Neural cell (in vitro differentiated cells): Measurements from ENCODE around the gene LRRC56. TPM values are rescaled to one million over a fixed set of nuclear protein-coding genes. Genes with fewer than 3 reads are reported as not detected.

Source experiments
- H2AFZ ChIP-seq: fragments of 200-600, 300-800 bp; sonication (generic), shearing (Covaris generic); 2 replicates; pipeline ENCODE4 v1.6.0; 2014; ENCODE audit warnings: low read depth, mild to moderate bottlenecking, antibody characterized with exemption, low read length, moderate library complexity
- H3F3A ChIP-seq: fragments of 200-600 bp; shearing (Covaris generic); 2 replicates; pipeline ENCODE4 v1.6.1; 2016; ENCODE audit warnings: mild to moderate bottlenecking, moderate library complexity, mixed read lengths, antibody characterized with exemption, low read length; ENCODE audit not compliant: insufficient read depth, poor library complexity, severe bottlenecking
- H3K27ac ChIP-seq: fragments of 200-600, 300-800 bp; sonication (generic), shearing (Covaris generic); 2 replicates; pipeline ENCODE4 v1.5.1; 2014; ENCODE audit warnings: mild to moderate bottlenecking, low read length, moderate library complexity
- H3K27me3 ChIP-seq: fragments of 300-800, 200-600 bp; sonication (generic), shearing (Covaris generic); 2 replicates; pipeline ENCODE4 v1.6.0; 2014; ENCODE audit warnings: mild to moderate bottlenecking, low read depth, low read length, moderate library complexity; ENCODE audit not compliant: insufficient read depth
- H3K36me3 ChIP-seq: fragments of 300-800, 200-600 bp; sonication (generic), shearing (Covaris generic); 2 replicates; pipeline ENCODE4 v1.5.1; 2014; ENCODE audit warnings: mild to moderate bottlenecking, antibody characterized with exemption, low read length, moderate library complexity; ENCODE audit not compliant: insufficient read depth
- H3K4me2 ChIP-seq: fragments of 300-800, 200-600 bp; sonication (generic), shearing (Covaris generic); 2 replicates; pipeline ENCODE4 v1.6.0; 2014; ENCODE audit warnings: mild to moderate bottlenecking, low read length
- H3K4me3 ChIP-seq: fragments of 300-800, 200-600 bp; sonication (generic), shearing (Covaris generic); 2 replicates; pipeline ENCODE4 v1.5.1; 2014; ENCODE audit warnings: mild to moderate bottlenecking, low read length, moderate library complexity
- H3K79me2 ChIP-seq: fragments of 200-600 bp; shearing (Covaris generic); replicated peaks from 2 replicates; pipeline ENCODE4 v1.6.0; 2014; ENCODE audit warnings: mild to moderate bottlenecking, low read length, moderate library complexity; ENCODE audit not compliant: insufficient read depth
- H3K9ac ChIP-seq: fragments of 300-800, 200-600 bp; sonication (generic), shearing (Covaris generic); 2 replicates; pipeline ENCODE4 v1.6.1; 2016; ENCODE audit warnings: mild to moderate bottlenecking, low read length, mixed read lengths
- H3K9me2 ChIP-seq: fragments of 200-600 bp; shearing (Covaris generic); 2 replicates; pipeline ENCODE4 v1.6.1; 2016; ENCODE audit warnings: mild to moderate bottlenecking, low read length, mixed read lengths; ENCODE audit not compliant: insufficient read depth
- H3K9me3 ChIP-seq: fragments of 200-600, 300-800 bp; sonication (generic), shearing (Covaris generic); 2 replicates; pipeline ENCODE4 v1.6.1; 2016; ENCODE audit warnings: mild to moderate bottlenecking, mixed run types, low read length, moderate library complexity, mixed read lengths
- H4K20me1 ChIP-seq: fragments of 200-600 bp; shearing (Covaris generic); 2 replicates; pipeline ENCODE4 v1.6.1; 2016; ENCODE audit warnings: mild to moderate bottlenecking, mixed run types; ENCODE audit not compliant: insufficient read depth
- CTCF ChIP-seq: fragments of 450-650 bp; IDR thresholded peaks from 2 replicates; pipeline ENCODE4 v1.5.1; 2014; ENCODE audit warnings: antibody characterized with exemption, mild to moderate bottlenecking, moderate library complexity; ENCODE audit not compliant: poor library complexity, severe bottlenecking
- EP300 ChIP-seq: fragments of 450-650 bp; conservative IDR thresholded peaks from 2 replicates; pipeline ENCODE4 v1.6.1; 2014; ENCODE audit warnings: antibody characterized with exemption, mild to moderate bottlenecking, moderate library complexity; ENCODE audit not compliant: poor library complexity, severe bottlenecking
- EZH2 ChIP-seq: fragments of 200-600, 300-800 bp; shearing (Covaris generic), sonication (generic); IDR thresholded peaks from 2 replicates; pipeline ENCODE4 v1.6.1; 2014; ENCODE audit warnings: antibody characterized with exemption, low read length, borderline replicate concordance, mild to moderate bottlenecking; ENCODE audit not compliant: insufficient read depth, poor library complexity, severe bottlenecking
- MXI1 ChIP-seq: fragments of 450-650 bp; conservative IDR thresholded peaks from 2 replicates; pipeline ENCODE4 v1.6.1; 2014; ENCODE audit warnings: antibody characterized with exemption, mild to moderate bottlenecking; ENCODE audit not compliant: poor library complexity, severe bottlenecking
- POLR2AphosphoS5 ChIP-seq: IDR thresholded peaks from 2 replicates; pipeline ENCODE4 v1.6.1; 2012
- RAD21 ChIP-seq: fragments of 450-650 bp; conservative IDR thresholded peaks from 2 replicates; pipeline ENCODE4 v1.6.1; 2014; ENCODE audit warnings: antibody characterized with exemption, mild to moderate bottlenecking, moderate library complexity
- REST ChIP-seq: IDR thresholded peaks from 2 replicates; pipeline ENCODE4 v1.6.1; 2012; ENCODE audit warnings: borderline replicate concordance
- SMC3 ChIP-seq: fragments of 450-650 bp; conservative IDR thresholded peaks from 2 replicates; pipeline ENCODE4 v1.6.1; 2014; ENCODE audit warnings: antibody characterized with exemption, mild to moderate bottlenecking, moderate library complexity; ENCODE audit not compliant: poor library complexity
- TAF1 ChIP-seq: IDR thresholded peaks from 2 replicates; pipeline ENCODE4 v1.6.1; 2012; ENCODE audit warnings: low read depth
- polyA plus RNA-seq: library from polyadenylated mRNA; depleted of rRNA; stranded (reverse); fragments of >200 nt; gene quantifications from 2 replicates; pipeline ENCODE4 v1.2.3, GENCODE V29; 2014

The LRRC56 gene
- polyA plus RNA-seq, 1 donor from 2014 or later = 0.76 TPM

GRCh38 chr11:581752-582151 is 44.4 kb downstream of the LRRC56 start:
- H3K9me3 ChIP-seq = no peaks in the 10 kb centered on the region
- H3K9me2 ChIP-seq = no peaks in the 10 kb centered on the region
- H3K4me3 ChIP-seq = no peak overlapping the region
- H3K27ac ChIP-seq = no peak overlapping the region
- no peaks in the 10 kb centered on the region for H3F3A ChIP-seq
- H3K79me2 ChIP-seq = peaks cover 39% of the 10 kb centered on the region
- TF ChIP-seq POLR2AphosphoS5 (no peak), RAD21 (no peak), EZH2 (no peak), EP300 (no peak), CTCF (no peak), TAF1 (no peak)
- peaks cover 16% of the 10 kb centered on the region for H4K20me1 ChIP-seq
- no peak overlapping the region for H2AFZ ChIP-seq
- H3K36me3 ChIP-seq = peaks cover 4% of the 10 kb centered on the region
- no peak overlapping the region for H3K9ac ChIP-seq
- no peaks in the 10 kb centered on the region for H3K27me3 ChIP-seq
- H3K4me2 ChIP-seq = no peak overlapping the region

- Histone ChIP-seq H3K9ac (no peak overlapping the region), H3K27me3 (no peaks in the 10 kb centered on the region), H3K36me3 (peaks cover 4% of the 10 kb centered on the region), H3K4me3 (no peak overlapping the region), H3K9me2 (no peaks in the 10 kb centered on the region), H2AFZ (no peak overlapping the region), H3K4me2 (no peak overlapping the region), H3K9me3 (no peaks in the 10 kb centered on the region), H3F3A (no peaks in the 10 kb centered on the region), H3K27ac (no peak overlapping the region), H4K20me1 (peaks cover 9% of the 10 kb centered on the region), H3K79me2 (peaks cover 14% of the 10 kb centered on the region)
- TF ChIP-seq SMC3 = no peak
- no peak for TF ChIP-seq MXI1
- TF ChIP-seq REST = no peak
- no peak for TF ChIP-seq EP300
- TF ChIP-seq EZH2 = no peak
- no peak for TF ChIP-seq CTCF
- no peak for TF ChIP-seq TAF1
- no peak for TF ChIP-seq RAD21
- TF ChIP-seq POLR2AphosphoS5 = no peak
These were observed 47.0 kb downstream of the LRRC56 start for GRCh38 chr11:584287-584686.
